ENCODE measurements around the gene RAET1G.
"Not testable (repeated sequence)": the region's sequence is repeated elsewhere in the genome, so short reads cannot be mapped to it uniquely, and the experiment has no call there.

Gene RAET1G

GRCh38 chr6:149909701-149910470, 13.0 kb downstream of the RAET1G start:
- DNase-seq: no peak

GRCh38 chr6:149908480-149908879, 14.4 kb downstream of the RAET1G start:
- not testable (repeated sequence) for DNase-seq

GRCh38 chr6:149907317-149907716, 15.6 kb downstream of the RAET1G start:
- DNase-seq: no peak

- no peak for DNase-seq
These were observed 16.5 kb downstream of the RAET1G start for GRCh38 chr6:149906405-149906804.

- DNase-seq: no peak
These were observed 17.0 kb downstream of the RAET1G start for GRCh38 chr6:149905911-149906371.

- no peak for DNase-seq
These were observed 17.5 kb downstream of the RAET1G start for GRCh38 chr6:149905371-149905910.

- no peak for DNase-seq
These were observed 18.1 kb downstream of the RAET1G start for GRCh38 chr6:149904661-149905370.

- DNase-seq: no peak
These were observed 18.8 kb downstream of the RAET1G start for GRCh38 chr6:149903938-149904611.

- no peak for DNase-seq
These were observed 21.3 kb downstream of the RAET1G start for GRCh38 chr6:149901444-149902140.

- no peak for DNase-seq
These were observed 22.1 kb downstream of the RAET1G start for GRCh38 chr6:149900620-149901443.

GRCh38 chr6:149899926-149900619, 22.8 kb downstream of the RAET1G start:
- no peak for DNase-seq

- DNase-seq: no peak
These were observed 23.4 kb downstream of the RAET1G start for GRCh38 chr6:149899486-149899885.

GRCh38 chr6:149898966-149899365, 24.0 kb downstream of the RAET1G start:
- no peak for DNase-seq

GRCh38 chr6:149897855-149898744, 24.8 kb downstream of the RAET1G start, which contains the start of gene RAET1E:
TSS of gene RAET1E (minus strand) at chr6:149898113. CDS start at chr6:149890901, 7,212 bp downstream.
- no peak for DNase-seq

GRCh38 chr6:149897015-149897697, 25.8 kb downstream of the RAET1G start:
- DNase-seq: peak; percentile 65

GRCh38 chr6:149896491-149896890, 26.4 kb downstream of the RAET1G start:
- DNase-seq: no peak

- DNase-seq: no peak
These were observed 27.1 kb downstream of the RAET1G start for GRCh38 chr6:149895833-149896271.

- no peak for DNase-seq
These were observed 27.8 kb downstream of the RAET1G start for GRCh38 chr6:149895048-149895590.

GRCh38 chr6:149891864-149892263, 31.1 kb downstream of the RAET1G start:
- not testable (repeated sequence) for DNase-seq

Data from GOT3 (cell line).